HepG2 (cell line): Measurements from ENCODE around the gene HSD17B8. TPM values are rescaled to one million over a fixed set of nuclear protein-coding genes. Genes with fewer than 3 reads are reported as not detected.

Experiments used
- BCL6 ChIP-seq: IDR thresholded peaks from 2 replicates; pipeline ENCODE4 v1.6.1; 2016; ENCODE audit warnings: missing genetic modification reagents, missing compliant biosample characterization
- CENPX ChIP-seq: sonication (generic); formaldehyde crosslinking; IDR thresholded peaks from 2 replicates; pipeline ENCODE4 v1.9.0; 2021; ENCODE audit warnings: mild to moderate bottlenecking, missing genetic modification reagents, moderate library complexity
- GABPB1 ChIP-seq: IDR thresholded peaks from 2 replicates; pipeline ENCODE4 v1.6.1; 2016; ENCODE audit warnings: mild to moderate bottlenecking, missing genetic modification reagents, moderate library complexity, missing compliant biosample characterization
- JDP2 ChIP-seq: sonication (generic); formaldehyde crosslinking; IDR thresholded peaks from 2 replicates; pipeline ENCODE4 v1.8.1; 2022; ENCODE audit warnings: missing genetic modification reagents, borderline replicate concordance
- PHF20 ChIP-seq: sonication (generic); formaldehyde crosslinking; IDR thresholded peaks from 2 replicates; pipeline ENCODE4 v1.5.0; 2020; ENCODE audit warnings: mild to moderate bottlenecking, missing genetic modification reagents
- SIN3A ChIP-seq: IDR thresholded peaks from 2 replicates; pipeline ENCODE4 v1.6.1; 2011; ENCODE audit warnings: low read depth, mild to moderate bottlenecking, control low read depth, low read length, borderline replicate concordance
- ZBTB3 ChIP-seq: sonication (generic); formaldehyde crosslinking; IDR thresholded peaks from 2 replicates; pipeline ENCODE4 v1.4.0; 2020; ENCODE audit warnings: low read depth, mild to moderate bottlenecking, moderate library complexity, missing genetic modification reagents, borderline replicate concordance
- ZNF460 ChIP-seq: sonication (generic); formaldehyde crosslinking; IDR thresholded peaks from 2 replicates; pipeline ENCODE4 v1.5.1; 2020; ENCODE audit warnings: missing genetic modification reagents, mild to moderate bottlenecking, borderline replicate concordance
- ZNF629 ChIP-seq: sonication (generic); formaldehyde crosslinking; conservative IDR thresholded peaks from 2 replicates; pipeline ENCODE4 v1.5.0; 2020; ENCODE audit warnings: missing genetic modification reagents
- polyA plus RNA-seq, 8 experiments: library from polyadenylated mRNA; depleted of rRNA in 3 of 8; stranded (reverse) in 7 of 8; unstranded in 1 of 8; fragments of >200 nt; fragmentation: Illumina TruSeq in 4 of 8; extraction: Trizol in 4 of 8; gene quantifications; 2 replicates each; pipeline versions ENCODE4 v1.2.1 to v1.2.3, GENCODE V29; 2011 to 2016; ENCODE audit warnings: low read depth in 4 of 8, missing spikeins in 1 of 8, mixed read lengths in 1 of 8; ENCODE audit not compliant: insufficient read depth in 1 of 8
- total RNA-seq, 5 experiments: library from RNA; depleted of rRNA; stranded (reverse); fragments of >200 nt; fragmentation: Illumina TruSeq; extraction: Trizol; gene quantifications; 2 replicates each; pipeline ENCODE4 v1.2.3, GENCODE V29; 2016; ENCODE audit warnings: low read depth in 1 of 5
- TF ChIP-seq, protein P1 (sequence below): sonication (generic); formaldehyde crosslinking; IDR thresholded peaks from 2 replicates; pipeline ENCODE4 v1.5.1; 2020; ENCODE audit warnings: mild to moderate bottlenecking, missing genetic modification reagents, borderline replicate concordance
- TF ChIP-seq, protein P2 (sequence below): sonication (generic); formaldehyde crosslinking; conservative IDR thresholded peaks from 2 replicates; pipeline ENCODE4 v1.8.1; 2023; ENCODE audit warnings: missing genetic modification reagents
- TF ChIP-seq, protein P3 (sequence below): sonication (generic); formaldehyde crosslinking; IDR thresholded peaks from 2 replicates; pipeline ENCODE4 v1.5.1; 2020; ENCODE audit warnings: mild to moderate bottlenecking, missing genetic modification reagents, moderate library complexity
- TF ChIP-seq, protein P4 (sequence below): sonication (generic); formaldehyde crosslinking; IDR thresholded peaks from 2 replicates; pipeline ENCODE4 v1.4.0; 2020; ENCODE audit warnings: mild to moderate bottlenecking, missing genetic modification reagents
- TF ChIP-seq, protein P5 (sequence below): sonication (generic); formaldehyde crosslinking; IDR thresholded peaks from 2 replicates; pipeline ENCODE4 v1.4.0; 2020; ENCODE audit warnings: missing genetic modification reagents

Gene HSD17B8
- total and polyA plus RNA-seq, 2 of the 13 experiments (the other 11 are each of a cell fraction or from before 2014, with no cell fraction given) = 12.6 to 20.1 TPM

GRCh38 chr6:33201147-33201545, 3.3 kb upstream of the HSD17B8 start (continued):
- TF ChIP-seq, protein P1, sequence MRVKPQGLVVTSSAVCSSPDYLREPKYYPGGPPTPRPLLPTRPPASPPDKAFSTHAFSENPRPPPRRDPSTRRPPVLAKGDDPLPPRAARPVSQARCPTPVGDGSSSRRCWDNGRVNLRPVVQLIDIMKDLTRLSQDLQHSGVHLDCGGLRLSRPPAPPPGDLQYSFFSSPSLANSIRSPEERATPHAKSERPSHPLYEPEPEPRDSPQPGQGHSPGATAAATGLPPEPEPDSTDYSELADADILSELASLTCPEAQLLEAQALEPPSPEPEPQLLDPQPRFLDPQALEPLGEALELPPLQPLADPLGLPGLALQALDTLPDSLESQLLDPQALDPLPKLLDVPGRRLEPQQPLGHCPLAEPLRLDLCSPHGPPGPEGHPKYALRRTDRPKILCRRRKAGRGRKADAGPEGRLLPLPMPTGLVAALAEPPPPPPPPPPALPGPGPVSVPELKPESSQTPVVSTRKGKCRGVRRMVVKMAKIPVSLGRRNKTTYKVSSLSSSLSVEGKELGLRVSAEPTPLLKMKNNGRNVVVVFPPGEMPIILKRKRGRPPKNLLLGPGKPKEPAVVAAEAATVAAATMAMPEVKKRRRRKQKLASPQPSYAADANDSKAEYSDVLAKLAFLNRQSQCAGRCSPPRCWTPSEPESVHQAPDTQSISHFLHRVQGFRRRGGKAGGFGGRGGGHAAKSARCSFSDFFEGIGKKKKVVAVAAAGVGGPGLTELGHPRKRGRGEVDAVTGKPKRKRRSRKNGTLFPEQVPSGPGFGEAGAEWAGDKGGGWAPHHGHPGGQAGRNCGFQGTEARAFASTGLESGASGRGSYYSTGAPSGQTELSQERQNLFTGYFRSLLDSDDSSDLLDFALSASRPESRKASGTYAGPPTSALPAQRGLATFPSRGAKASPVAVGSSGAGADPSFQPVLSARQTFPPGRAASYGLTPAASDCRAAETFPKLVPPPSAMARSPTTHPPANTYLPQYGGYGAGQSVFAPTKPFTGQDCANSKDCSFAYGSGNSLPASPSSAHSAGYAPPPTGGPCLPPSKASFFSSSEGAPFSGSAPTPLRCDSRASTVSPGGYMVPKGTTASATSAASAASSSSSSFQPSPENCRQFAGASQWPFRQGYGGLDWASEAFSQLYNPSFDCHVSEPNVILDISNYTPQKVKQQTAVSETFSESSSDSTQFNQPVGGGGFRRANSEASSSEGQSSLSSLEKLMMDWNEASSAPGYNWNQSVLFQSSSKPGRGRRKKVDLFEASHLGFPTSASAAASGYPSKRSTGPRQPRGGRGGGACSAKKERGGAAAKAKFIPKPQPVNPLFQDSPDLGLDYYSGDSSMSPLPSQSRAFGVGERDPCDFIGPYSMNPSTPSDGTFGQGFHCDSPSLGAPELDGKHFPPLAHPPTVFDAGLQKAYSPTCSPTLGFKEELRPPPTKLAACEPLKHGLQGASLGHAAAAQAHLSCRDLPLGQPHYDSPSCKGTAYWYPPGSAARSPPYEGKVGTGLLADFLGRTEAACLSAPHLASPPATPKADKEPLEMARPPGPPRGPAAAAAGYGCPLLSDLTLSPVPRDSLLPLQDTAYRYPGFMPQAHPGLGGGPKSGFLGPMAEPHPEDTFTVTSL = no peak
- TF ChIP-seq BCL6 (CRISPR knock-in tag) (no peak), PHF20 (0 out of 2 replicates have a peak, but pooled peaks have one; percentile 4), SIN3A (peak; percentile 82; the same call in 1 of the 2 replicates), ZNF629 (CRISPR knock-in tag) (no peak), JDP2 (CRISPR knock-in tag) (no peak), ZBTB3 (CRISPR knock-in tag) (no peak), GABPB1 (CRISPR knock-in tag) (no peak), CENPX (no peak), ZNF460 (CRISPR knock-in tag) (no peak)
- TF ChIP-seq, protein P2, sequence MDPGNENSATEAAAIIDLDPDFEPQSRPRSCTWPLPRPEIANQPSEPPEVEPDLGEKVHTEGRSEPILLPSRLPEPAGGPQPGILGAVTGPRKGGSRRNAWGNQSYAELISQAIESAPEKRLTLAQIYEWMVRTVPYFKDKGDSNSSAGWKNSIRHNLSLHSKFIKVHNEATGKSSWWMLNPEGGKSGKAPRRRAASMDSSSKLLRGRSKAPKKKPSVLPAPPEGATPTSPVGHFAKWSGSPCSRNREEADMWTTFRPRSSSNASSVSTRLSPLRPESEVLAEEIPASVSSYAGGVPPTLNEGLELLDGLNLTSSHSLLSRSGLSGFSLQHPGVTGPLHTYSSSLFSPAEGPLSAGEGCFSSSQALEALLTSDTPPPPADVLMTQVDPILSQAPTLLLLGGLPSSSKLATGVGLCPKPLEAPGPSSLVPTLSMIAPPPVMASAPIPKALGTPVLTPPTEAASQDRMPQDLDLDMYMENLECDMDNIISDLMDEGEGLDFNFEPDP (CRISPR knock-in tag) = peak; percentile 78; the same call in 1 of the 2 replicates
- TF ChIP-seq, protein P3, sequence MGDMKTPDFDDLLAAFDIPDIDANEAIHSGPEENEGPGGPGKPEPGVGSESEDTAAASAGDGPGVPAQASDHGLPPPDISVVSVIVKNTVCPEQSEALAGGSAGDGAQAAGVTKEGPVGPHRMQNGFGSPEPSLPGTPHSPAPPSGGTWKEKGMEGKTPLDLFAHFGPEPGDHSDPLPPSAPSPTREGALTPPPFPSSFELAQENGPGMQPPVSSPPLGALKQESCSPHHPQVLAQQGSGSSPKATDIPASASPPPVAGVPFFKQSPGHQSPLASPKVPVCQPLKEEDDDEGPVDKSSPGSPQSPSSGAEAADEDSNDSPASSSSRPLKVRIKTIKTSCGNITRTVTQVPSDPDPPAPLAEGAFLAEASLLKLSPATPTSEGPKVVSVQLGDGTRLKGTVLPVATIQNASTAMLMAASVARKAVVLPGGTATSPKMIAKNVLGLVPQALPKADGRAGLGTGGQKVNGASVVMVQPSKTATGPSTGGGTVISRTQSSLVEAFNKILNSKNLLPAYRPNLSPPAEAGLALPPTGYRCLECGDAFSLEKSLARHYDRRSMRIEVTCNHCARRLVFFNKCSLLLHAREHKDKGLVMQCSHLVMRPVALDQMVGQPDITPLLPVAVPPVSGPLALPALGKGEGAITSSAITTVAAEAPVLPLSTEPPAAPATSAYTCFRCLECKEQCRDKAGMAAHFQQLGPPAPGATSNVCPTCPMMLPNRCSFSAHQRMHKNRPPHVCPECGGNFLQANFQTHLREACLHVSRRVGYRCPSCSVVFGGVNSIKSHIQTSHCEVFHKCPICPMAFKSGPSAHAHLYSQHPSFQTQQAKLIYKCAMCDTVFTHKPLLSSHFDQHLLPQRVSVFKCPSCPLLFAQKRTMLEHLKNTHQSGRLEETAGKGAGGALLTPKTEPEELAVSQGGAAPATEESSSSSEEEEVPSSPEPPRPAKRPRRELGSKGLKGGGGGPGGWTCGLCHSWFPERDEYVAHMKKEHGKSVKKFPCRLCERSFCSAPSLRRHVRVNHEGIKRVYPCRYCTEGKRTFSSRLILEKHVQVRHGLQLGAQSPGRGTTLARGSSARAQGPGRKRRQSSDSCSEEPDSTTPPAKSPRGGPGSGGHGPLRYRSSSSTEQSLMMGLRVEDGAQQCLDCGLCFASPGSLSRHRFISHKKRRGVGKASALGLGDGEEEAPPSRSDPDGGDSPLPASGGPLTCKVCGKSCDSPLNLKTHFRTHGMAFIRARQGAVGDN = peak; percentile 55
- TF ChIP-seq, protein P4, sequence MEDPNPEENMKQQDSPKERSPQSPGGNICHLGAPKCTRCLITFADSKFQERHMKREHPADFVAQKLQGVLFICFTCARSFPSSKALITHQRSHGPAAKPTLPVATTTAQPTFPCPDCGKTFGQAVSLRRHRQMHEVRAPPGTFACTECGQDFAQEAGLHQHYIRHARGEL (CRISPR knock-in tag) = no peak
- TF ChIP-seq, protein P5, sequence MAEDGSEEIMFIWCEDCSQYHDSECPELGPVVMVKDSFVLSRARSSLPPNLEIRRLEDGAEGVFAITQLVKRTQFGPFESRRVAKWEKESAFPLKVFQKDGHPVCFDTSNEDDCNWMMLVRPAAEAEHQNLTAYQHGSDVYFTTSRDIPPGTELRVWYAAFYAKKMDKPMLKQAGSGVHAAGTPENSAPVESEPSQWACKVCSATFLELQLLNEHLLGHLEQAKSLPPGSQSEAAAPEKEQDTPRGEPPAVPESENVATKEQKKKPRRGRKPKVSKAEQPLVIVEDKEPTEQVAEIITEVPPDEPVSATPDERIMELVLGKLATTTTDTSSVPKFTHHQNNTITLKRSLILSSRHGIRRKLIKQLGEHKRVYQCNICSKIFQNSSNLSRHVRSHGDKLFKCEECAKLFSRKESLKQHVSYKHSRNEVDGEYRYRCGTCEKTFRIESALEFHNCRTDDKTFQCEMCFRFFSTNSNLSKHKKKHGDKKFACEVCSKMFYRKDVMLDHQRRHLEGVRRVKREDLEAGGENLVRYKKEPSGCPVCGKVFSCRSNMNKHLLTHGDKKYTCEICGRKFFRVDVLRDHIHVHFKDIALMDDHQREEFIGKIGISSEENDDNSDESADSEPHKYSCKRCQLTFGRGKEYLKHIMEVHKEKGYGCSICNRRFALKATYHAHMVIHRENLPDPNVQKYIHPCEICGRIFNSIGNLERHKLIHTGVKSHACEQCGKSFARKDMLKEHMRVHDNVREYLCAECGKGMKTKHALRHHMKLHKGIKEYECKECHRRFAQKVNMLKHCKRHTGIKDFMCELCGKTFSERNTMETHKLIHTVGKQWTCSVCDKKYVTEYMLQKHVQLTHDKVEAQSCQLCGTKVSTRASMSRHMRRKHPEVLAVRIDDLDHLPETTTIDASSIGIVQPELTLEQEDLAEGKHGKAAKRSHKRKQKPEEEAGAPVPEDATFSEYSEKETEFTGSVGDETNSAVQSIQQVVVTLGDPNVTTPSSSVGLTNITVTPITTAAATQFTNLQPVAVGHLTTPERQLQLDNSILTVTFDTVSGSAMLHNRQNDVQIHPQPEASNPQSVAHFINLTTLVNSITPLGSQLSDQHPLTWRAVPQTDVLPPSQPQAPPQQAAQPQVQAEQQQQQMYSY (CRISPR knock-in tag) = no peak
